HG02623 (cell line): ENCODE measurements around the gene TMEM204.

Experiments used
- ATAC-seq: cut with Tn5 transposase; IDR thresholded peaks from one replicate; pipeline ENCODE4 v1.9.1; 2021; ENCODE audit warnings: moderate library complexity; ENCODE audit not compliant: unreplicated experiment

Gene TMEM204

GRCh38 chr16:1536601-1537000, 3.1 kb downstream of the TMEM204 start:
- ATAC-seq = no peak

GRCh38 chr16:1537138-1537577, 3.7 kb downstream of the TMEM204 start:
- ATAC-seq = no peak

GRCh38 chr16:1537763-1538289, 4.4 kb downstream of the TMEM204 start:
- no peak for ATAC-seq

GRCh38 chr16:1538804-1539520, 5.5 kb downstream of the TMEM204 start:
- no peak for ATAC-seq

- ATAC-seq = no peak
Measured at GRCh38 chr16:1539720-1540555, 6.5 kb downstream of the TMEM204 start.

- ATAC-seq = no peak
Measured at GRCh38 chr16:1540556-1540855, 7.0 kb downstream of the TMEM204 start.

GRCh38 chr16:1541293-1542165, 8.1 kb downstream of the TMEM204 start:
- ATAC-seq = no peak

- no peak for ATAC-seq
Measured at GRCh38 chr16:1542166-1542500, 8.7 kb downstream of the TMEM204 start.

- no peak for ATAC-seq
Measured at GRCh38 chr16:1542533-1542932, 9.1 kb downstream of the TMEM204 start.

- ATAC-seq = no peak
Measured at GRCh38 chr16:1543085-1543896, 9.8 kb downstream of the TMEM204 start.

- no peak for ATAC-seq
Measured at GRCh38 chr16:1545044-1546040, 11.9 kb downstream of the TMEM204 start.

- ATAC-seq = no peak
Measured at GRCh38 chr16:1546430-1546829, 13.0 kb downstream of the TMEM204 start.

GRCh38 chr16:1548233-1548632, 14.8 kb downstream of the TMEM204 start:
- no peak for ATAC-seq

- no peak for ATAC-seq
Measured at GRCh38 chr16:1548727-1549126, 15.3 kb downstream of the TMEM204 start.

- ATAC-seq = no peak
Measured at GRCh38 chr16:1550069-1550468, 16.6 kb downstream of the TMEM204 start.

- ATAC-seq = no peak
Measured at GRCh38 chr16:1550696-1551095, 17.2 kb downstream of the TMEM204 start.

- no peak for ATAC-seq
Measured at GRCh38 chr16:1551166-1551565, 17.7 kb downstream of the TMEM204 start.

- no peak for ATAC-seq
Measured at GRCh38 chr16:1552129-1552528, 18.7 kb downstream of the TMEM204 start.
